Activated naive CD4-positive, alpha-beta T cell treated with anti-CD3 and anti-CD28 coated beads, Interleukin-2, amount 10 ng/mL, durations not matched to agents 7 days and 5 days (primary cell): ENCODE results near the gene MYOM3.

Experiments used
- CTCF ChIA-PET: fragments of 350-600 bp; sonication (Branson Sonifier 250); formaldehyde crosslinking; loops from one replicate; lab custom pipeline; 2021; ENCODE audit warnings: antibody characterized with exemption; lab: Charles Lee
- DNase-seq: peaks from one replicate; pipeline ENCODE4 v3.0.0-alpha.2; 2020
- H3K27ac Mint-ChIP-seq: one replicate; pipeline ENCODE4 v1.8.0; 2021; ENCODE audit warnings: mild to moderate bottlenecking, moderate library complexity, mixed read lengths
- H3K27me3 Mint-ChIP-seq: one replicate; pipeline ENCODE4 v1.8.0; 2021; ENCODE audit warnings: mild to moderate bottlenecking, mixed read lengths
- H3K36me3 Mint-ChIP-seq: one replicate; pipeline ENCODE4 v1.8.0; 2021; ENCODE audit warnings: mixed read lengths
- H3K4me1 Mint-ChIP-seq: one replicate; pipeline ENCODE4 v1.8.0; 2021; ENCODE audit warnings: mixed read lengths
- H3K4me3 Mint-ChIP-seq: one replicate; pipeline ENCODE4 v1.8.0; 2021; ENCODE audit warnings: mild to moderate bottlenecking, moderate library complexity, mixed read lengths
- H3K9me3 Mint-ChIP-seq: one replicate; pipeline ENCODE4 v1.8.0; 2021; ENCODE audit warnings: mixed read lengths

The MYOM3 gene

DNA sequence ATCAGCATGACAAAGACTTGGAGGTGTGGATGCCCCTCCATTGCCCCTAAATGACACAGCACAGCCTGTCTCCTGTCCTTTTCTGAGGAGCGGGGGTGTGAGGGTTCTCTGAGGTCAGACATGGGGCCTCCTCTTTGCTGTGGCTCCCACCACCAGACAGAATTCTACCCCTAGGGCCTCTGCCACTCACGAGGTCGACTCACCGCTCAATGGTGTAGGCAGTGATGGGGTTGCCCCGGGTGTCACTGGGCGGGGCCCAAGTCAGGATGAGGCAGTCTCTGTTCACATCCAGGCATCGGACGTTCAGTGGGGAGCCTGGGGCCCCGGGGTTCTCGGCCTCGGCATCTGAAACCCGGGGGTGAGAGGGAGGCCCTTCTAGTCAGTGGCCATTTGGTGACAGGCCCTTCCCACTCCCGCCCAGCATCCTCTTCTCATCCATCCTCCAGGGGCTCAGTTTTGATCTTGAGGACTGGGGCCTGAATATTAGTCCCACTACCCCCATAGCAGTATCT lies 19.9 kb downstream of the MYOM3 start:
- no peak for DNase-seq
- no peaks in the 10 kb centered on the region for H3K4me1 Mint-ChIP-seq

DNA sequence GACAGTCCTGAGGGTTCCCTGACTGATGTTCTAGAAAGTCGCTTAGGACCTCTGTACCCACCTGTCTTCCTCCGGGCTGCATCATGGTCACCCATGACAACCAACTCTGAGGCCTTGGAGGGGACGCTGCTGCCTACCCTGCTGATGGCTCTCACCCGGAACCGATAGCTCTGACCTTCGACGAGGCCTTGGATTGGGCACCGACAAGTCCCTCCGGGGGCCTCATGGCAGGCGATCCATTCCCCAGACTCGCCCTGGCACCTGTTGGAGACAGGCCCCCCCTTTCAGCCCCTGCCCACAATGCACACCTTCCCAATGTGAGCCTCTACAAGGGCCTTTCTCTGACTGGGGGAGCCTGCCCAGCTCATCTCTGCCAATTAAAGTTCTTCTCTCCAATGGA lies 21.2 kb downstream of the MYOM3 start:
- no peak for DNase-seq
- peaks cover 23% of the 10 kb centered on the region for H3K27me3 Mint-ChIP-seq
- no peaks in the 10 kb centered on the region for H3K4me1 Mint-ChIP-seq
- H3K27ac Mint-ChIP-seq: no peak overlapping the region
- CTCF ChIA-PET: no interaction called here
- H3K9me3 Mint-ChIP-seq: no peaks in the 10 kb centered on the region
- no peak overlapping the region for H3K4me3 Mint-ChIP-seq
- no peaks in the 10 kb centered on the region for H3K36me3 Mint-ChIP-seq

More for the DNA sequence above, 19.9 kb downstream of the MYOM3 start:
- H3K27ac Mint-ChIP-seq: no peak overlapping the region
- H3K36me3 Mint-ChIP-seq: no peaks in the 10 kb centered on the region
- H3K4me3 Mint-ChIP-seq: no peak overlapping the region
- CTCF ChIA-PET: no interaction called here
- H3K27me3 Mint-ChIP-seq: peaks cover 19% of the 10 kb centered on the region
- no peaks in the 10 kb centered on the region for H3K9me3 Mint-ChIP-seq

DNA sequence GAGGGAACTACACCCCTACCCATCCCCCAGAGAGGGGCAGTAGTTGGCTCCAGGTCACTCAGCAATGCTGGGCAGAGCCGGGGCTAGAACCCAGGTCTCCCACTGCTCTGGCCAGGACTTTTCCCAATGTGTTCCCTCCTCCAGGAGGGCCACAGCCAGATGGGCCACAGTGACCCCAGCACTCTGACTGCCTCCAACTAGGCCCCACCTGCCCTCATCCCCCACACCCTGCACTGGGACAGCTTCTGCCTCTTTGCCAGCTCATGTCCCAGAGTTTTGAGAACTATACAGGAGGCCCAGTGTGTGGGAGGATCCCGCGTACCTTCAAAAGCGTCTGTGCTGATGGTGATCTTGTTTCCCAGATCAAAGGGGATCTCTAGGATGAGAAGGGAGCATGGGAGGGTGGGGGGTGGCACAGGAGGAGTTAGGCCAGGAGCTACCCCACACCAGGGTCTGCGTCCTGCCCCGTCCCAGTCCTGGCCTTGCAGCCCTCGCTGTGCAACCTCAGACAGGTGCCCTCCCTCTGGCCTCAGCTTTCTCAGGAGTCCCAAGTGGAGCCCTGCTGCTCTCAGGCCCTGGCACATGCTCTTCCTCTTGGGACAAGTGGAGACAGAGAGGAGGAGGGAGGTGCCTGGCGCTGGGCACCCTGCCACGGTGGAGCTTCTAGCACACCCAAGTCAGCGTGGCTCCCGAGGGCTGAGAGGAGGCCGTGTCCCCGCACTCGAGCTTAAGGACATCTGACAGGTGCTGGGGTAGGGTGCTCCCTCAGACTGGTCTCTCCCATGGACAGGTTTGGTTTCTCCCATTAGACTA lies 22.0 kb downstream of the MYOM3 start:
- no peak for DNase-seq
- no peak overlapping the region for H3K27ac Mint-ChIP-seq
- H3K4me3 Mint-ChIP-seq: no peak overlapping the region
- H3K4me1 Mint-ChIP-seq: no peaks in the 10 kb centered on the region
- H3K9me3 Mint-ChIP-seq: no peaks in the 10 kb centered on the region
- no peaks in the 10 kb centered on the region for H3K36me3 Mint-ChIP-seq
- peaks cover 25% of the 10 kb centered on the region for H3K27me3 Mint-ChIP-seq
- CTCF ChIA-PET: no interaction called here

DNA sequence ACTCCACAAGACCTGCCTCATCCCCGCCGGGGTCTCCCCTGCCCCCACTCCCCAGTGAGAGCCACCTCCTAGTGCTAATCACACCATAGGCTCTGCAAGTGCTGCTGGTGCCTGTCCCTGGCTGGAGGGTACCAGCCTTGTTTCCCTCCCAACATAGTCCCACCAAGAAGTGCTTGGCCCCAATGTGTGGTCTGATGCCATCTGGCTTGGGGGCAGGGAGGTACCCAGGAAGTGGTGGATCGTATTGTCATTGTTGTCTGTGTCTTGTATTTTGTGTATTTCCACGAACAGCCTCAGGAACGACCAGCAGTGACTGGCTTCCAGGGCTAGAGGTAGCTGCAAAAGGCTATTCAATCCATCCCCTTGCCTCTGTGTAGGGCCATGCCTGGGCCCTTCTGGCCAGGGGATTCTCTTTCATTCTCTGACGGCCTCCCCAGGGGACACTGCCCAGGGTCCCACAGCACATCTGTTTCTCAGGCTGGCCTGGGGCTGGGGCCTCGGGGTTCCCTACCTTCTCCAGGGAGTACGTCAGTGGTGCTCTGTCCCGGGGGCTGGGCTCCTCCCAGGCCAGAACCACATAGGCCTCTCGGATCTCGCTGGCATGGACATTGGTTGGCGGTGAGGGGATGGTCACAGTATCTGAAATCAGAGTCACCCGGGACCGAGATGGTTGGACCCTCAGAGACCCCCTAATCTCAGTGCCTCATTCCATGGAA lies 22.8 kb downstream of the MYOM3 start:
- no peak for DNase-seq
- Mint-ChIP-seq H3K27ac (no peak overlapping the region), H3K4me1 (no peaks in the 10 kb centered on the region), H3K27me3 (peaks cover 30% of the 10 kb centered on the region), H3K4me3 (no peak overlapping the region), H3K9me3 (no peaks in the 10 kb centered on the region), H3K36me3 (no peaks in the 10 kb centered on the region)
- CTCF ChIA-PET: no interaction called here

DNA sequence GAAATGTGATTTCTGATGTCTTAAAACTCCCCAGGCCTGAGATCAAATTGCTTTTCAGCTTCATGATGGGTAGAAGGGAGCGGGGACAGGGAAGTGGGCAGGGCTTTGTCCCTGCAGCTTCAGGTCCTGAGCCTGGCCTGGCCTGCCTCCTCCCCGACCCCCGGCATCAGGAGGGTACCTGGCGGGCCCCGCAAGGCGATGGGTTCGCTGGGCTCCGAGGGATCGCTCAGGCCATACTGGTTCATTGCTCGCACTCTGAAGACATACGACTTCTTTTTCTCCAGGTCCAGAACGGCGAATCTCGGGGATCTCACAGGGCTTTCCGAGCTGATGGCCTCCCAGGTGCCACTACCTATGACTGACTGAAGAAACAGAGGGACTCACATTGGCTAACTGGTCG lies 25.5 kb downstream of the MYOM3 start:
- Mint-ChIP-seq H3K9me3 (no peaks in the 10 kb centered on the region), H3K4me3 (no peak overlapping the region), H3K27ac (no peak overlapping the region), H3K36me3 (no peaks in the 10 kb centered on the region), H3K27me3 (peaks cover 35% of the 10 kb centered on the region), H3K4me1 (no peaks in the 10 kb centered on the region)
- no peak for DNase-seq
- CTCF ChIA-PET: interaction anchor here (1.5 kb wide), 1 partner anchor 15 kb away, joined by 4 read pairs; no protein-coding TSS in a partner anchor

DNA sequence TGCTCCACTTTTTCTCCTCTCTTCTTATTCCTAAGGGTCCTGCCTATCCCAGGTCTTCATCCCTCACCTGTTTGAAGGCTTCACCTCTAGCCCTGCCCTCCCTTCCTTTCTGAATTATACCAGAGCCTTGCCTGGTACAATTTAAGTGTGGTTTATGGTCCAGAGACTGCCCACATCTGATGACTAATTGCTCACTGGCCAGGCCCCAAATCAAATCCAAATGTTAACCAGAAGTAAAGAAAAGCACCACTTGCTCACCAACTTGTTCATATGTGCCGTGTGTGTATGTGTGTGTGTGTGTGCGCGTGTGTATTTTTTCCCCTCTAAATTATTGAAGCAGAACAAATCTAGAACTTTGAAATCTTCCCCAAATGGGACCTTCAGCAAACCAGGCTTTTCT lies 26.4 kb downstream of the MYOM3 start:
- no peak for DNase-seq
- CTCF ChIA-PET: interaction anchor here (1.5 kb wide), 1 partner anchor 14 kb away, joined by 4 read pairs; no protein-coding TSS in a partner anchor

DNA sequence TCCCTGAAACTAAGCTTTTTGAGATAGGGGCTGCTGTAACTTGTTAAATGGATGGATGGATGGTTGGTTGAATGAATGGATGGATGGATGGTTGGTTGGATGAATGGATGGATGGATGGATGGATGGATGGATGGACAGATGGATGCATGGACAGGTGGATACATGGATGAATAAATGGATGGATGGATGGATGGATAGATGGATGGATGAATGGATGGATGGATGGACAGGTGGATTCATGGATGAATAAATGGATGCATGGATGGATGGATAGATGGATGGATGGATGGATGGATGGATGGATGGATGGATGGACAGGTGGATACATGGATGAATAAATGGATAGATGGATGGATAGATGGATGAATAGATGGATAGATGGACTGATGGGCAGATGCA lies 26.9 kb downstream of the MYOM3 start:
- no peak overlapping the region for H3K27ac Mint-ChIP-seq
- H3K9me3 Mint-ChIP-seq: no peaks in the 10 kb centered on the region
- DNase-seq: no peak
- no peaks in the 10 kb centered on the region for H3K36me3 Mint-ChIP-seq
- peaks cover 38% of the 10 kb centered on the region for H3K27me3 Mint-ChIP-seq
- H3K4me1 Mint-ChIP-seq: no peaks in the 10 kb centered on the region
- CTCF ChIA-PET: interaction anchor here (1.3 to 1.5 kb wide), 2 partner anchors 14 to 65 kb away, joined by 4 read pairs; no protein-coding TSS in a partner anchor
- H3K4me3 Mint-ChIP-seq: no peak overlapping the region

More for the DNA sequence above, 26.4 kb downstream of the MYOM3 start:
- H3K4me1 Mint-ChIP-seq: no peaks in the 10 kb centered on the region
- peaks cover 35% of the 10 kb centered on the region for H3K27me3 Mint-ChIP-seq
- no peaks in the 10 kb centered on the region for H3K36me3 Mint-ChIP-seq
- no peak overlapping the region for H3K27ac Mint-ChIP-seq
- H3K9me3 Mint-ChIP-seq: no peaks in the 10 kb centered on the region
- no peak overlapping the region for H3K4me3 Mint-ChIP-seq

DNA sequence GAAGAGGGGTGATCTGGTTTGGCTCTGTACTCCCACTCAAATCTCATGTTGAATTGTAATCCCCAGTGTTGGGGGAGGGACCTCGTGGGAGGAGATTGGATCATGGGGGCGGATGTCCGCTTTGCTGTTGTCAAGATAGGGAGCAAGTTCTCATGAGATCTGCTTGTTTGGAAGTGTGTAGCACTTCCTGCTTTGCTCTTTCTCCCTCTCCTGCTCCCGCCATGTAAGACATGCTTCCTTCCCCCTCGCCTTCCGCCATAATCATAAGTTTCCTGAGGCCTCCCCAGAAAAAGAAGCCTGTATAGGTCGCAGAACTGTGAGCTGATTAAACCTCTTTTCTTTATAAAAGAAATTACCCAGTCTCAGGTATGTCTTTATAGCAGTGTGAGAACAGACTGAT lies 27.9 kb downstream of the MYOM3 start:
- Mint-ChIP-seq H3K4me1 (no peaks in the 10 kb centered on the region), H3K36me3 (no peaks in the 10 kb centered on the region), H3K4me3 (no peak overlapping the region), H3K9me3 (no peaks in the 10 kb centered on the region), H3K27me3 (peaks cover 40% of the 10 kb centered on the region), H3K27ac (no peak overlapping the region)
- CTCF ChIA-PET: interaction anchor here (1.3 to 1.7 kb wide), 2 partner anchors 13 to 66 kb away, joined by 4 to 6 read pairs; no protein-coding TSS in a partner anchor
- no peak for DNase-seq

DNA sequence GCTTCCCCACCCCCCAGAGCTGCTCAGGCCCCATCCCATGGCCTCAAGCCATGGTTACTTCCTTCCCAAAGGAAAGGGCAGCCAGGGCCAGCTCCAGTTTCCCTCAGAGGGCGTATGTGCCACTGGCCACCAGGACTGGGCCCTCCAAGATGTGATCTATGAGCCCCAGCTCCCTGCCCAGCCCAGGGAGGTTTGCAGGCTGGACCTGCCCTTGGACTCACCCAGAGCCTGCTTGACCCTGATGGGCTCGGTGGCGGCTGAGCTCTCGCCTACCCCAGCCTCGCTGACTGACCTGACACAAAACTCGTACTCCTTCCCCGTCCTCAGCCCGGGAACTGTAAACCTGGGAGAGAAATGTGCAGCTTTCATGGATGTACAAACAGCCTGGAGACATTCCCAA lies 29.6 kb downstream of the MYOM3 start:
- Mint-ChIP-seq H3K9me3 (no peaks in the 10 kb centered on the region), H3K36me3 (no peaks in the 10 kb centered on the region)
- CTCF ChIA-PET: interaction anchor here (1.7 kb wide), 1 partner anchor 11 kb away, joined by 6 read pairs; no protein-coding TSS in a partner anchor

DNA sequence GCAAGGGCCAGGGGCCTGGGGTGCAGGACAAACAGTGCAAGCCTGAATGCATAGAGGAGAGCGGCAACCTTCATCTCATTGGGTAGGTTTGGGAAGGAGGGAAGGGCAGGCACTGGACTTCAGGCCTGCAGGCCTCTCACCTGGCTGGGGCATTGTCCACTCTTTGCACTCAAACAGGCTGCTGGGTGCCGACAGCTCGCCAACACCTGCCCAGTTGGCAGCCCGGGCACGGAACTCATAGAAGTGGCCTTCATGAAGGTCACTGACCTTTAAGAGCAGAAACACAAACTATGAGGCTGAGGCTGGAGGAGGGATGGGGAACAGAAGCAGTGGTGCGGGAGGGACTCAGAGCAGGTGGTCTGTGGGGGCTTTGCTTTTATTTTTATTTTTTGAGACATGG lies 30.7 kb downstream of the MYOM3 start:
- no peaks in the 10 kb centered on the region for H3K9me3 Mint-ChIP-seq
- no peaks in the 10 kb centered on the region for H3K4me1 Mint-ChIP-seq
- no peaks in the 10 kb centered on the region for H3K36me3 Mint-ChIP-seq
- no peak overlapping the region for H3K27ac Mint-ChIP-seq
- no peak for DNase-seq
- no peak overlapping the region for H3K4me3 Mint-ChIP-seq
- CTCF ChIA-PET: no interaction called here
- peaks cover 25% of the 10 kb centered on the region for H3K27me3 Mint-ChIP-seq

More for the DNA sequence above, 29.6 kb downstream of the MYOM3 start:
- DNase-seq: no peak
- no peaks in the 10 kb centered on the region for H3K4me1 Mint-ChIP-seq
- peaks cover 33% of the 10 kb centered on the region for H3K27me3 Mint-ChIP-seq
- H3K27ac Mint-ChIP-seq: no peak overlapping the region
- no peak overlapping the region for H3K4me3 Mint-ChIP-seq

DNA sequence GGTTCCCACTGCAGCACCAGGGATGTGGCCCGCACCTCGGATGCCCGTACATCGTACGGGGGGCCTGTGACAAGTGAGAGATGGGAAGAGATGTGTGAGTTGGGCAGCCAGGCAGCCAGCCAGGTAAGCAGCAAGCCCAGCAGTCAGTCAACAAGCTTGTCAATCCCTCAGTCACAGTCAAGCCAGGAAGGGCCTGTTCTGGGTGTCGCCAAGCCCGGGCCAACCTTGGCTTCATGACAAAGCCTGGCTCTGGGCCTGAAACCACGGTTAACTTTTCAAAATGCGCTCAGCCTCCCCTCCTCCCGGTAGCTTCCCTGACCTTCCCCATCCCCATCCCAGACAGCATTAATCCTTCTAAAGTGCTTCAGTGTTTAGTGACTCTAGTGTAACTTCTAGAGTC lies 31.8 kb downstream of the MYOM3 start:
- Mint-ChIP-seq H3K4me1 (no peaks in the 10 kb centered on the region), H3K9me3 (no peaks in the 10 kb centered on the region), H3K27ac (no peak overlapping the region), H3K36me3 (no peaks in the 10 kb centered on the region), H3K4me3 (no peak overlapping the region), H3K27me3 (peaks cover 20% of the 10 kb centered on the region)
- DNase-seq: no peak
- CTCF ChIA-PET: interaction anchor here (1.1 kb wide), 1 partner anchor 9 kb away, joined by 3 read pairs; no protein-coding TSS in a partner anchor

DNA sequence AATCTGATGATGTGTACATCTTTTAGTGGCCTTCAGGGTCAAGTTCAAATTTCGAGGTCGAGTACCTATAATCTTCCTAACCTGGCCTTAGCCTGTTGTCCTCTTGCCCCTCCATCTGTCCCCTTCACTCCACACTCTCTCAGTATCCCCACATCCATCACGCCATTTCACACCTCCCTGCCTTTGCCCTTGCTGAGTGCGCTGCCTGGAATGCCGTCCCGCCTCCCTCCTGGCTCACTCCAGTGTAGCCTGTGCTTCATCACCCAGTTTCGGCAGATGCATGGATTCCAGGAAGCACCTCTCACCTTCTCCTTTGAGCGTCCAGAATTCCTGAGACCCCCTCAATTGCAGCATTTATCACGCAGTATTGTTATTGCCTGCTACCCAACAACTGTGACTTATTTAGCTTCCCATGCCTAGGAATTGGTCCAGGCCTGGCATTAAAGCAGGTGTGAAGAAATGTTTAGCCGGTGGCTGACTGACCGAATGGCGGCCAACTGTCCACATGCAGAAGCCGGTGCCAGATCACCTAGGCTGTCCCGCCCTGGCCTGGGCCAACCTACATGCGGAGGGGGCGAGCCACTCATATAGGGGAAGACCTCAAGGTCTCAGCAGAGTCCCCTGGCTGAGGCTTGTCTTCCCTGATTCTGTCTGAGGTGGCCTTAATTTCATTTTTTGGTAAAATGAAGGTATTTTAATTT lies 34.5 kb downstream of the MYOM3 start:
- H3K36me3 Mint-ChIP-seq: no peaks in the 10 kb centered on the region
- CTCF ChIA-PET: no interaction called here
- H3K27me3 Mint-ChIP-seq: peaks cover 9% of the 10 kb centered on the region
- no peak for DNase-seq
- H3K4me3 Mint-ChIP-seq: no peak overlapping the region
- H3K9me3 Mint-ChIP-seq: no peaks in the 10 kb centered on the region
- no peak overlapping the region for H3K27ac Mint-ChIP-seq
- H3K4me1 Mint-ChIP-seq: no peaks in the 10 kb centered on the region

DNA sequence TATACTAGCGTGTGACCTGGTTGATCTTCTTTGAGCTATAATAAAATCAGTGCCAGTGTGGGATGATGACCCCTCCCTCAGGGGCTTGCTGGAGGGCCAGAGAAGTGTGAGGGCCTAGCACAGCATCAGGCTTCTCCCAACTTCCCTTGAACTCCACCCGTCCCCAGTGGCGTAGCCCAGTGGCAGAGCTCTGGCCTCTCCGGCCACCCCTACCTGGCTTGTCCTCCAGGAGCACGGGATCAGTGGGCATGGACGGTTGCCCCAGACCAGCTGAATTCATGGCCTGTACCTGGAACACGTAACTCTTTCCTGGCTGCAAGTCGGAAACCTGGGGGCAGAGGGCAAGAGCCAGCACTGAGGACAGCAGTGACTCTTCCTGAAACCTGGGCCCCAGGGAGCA lies 36.0 kb downstream of the MYOM3 start:
- Mint-ChIP-seq H3K4me1 (no peaks in the 10 kb centered on the region), H3K9me3 (no peaks in the 10 kb centered on the region), H3K36me3 (no peaks in the 10 kb centered on the region), H3K4me3 (no peak overlapping the region), H3K27ac (no peak overlapping the region), H3K27me3 (peaks cover 22% of the 10 kb centered on the region)
- CTCF ChIA-PET: no interaction called here
- DNase-seq: no peak

DNA sequence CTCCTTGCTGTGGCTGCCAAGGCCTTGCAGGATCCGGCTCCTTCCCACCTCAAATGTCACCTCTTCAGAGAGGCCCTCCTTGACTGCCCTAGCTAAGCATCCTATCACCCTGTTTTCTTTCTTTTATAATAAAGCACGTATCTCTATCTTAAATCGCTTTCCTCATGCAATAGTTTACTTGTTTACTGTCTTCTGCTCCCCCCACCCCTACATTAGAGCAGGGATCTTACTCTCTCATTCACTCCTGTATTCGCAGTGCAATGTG lies 36.4 kb downstream of the MYOM3 start:
- Mint-ChIP-seq H3K36me3 (no peaks in the 10 kb centered on the region), H3K27ac (no peak overlapping the region), H3K9me3 (no peaks in the 10 kb centered on the region), H3K4me1 (no peaks in the 10 kb centered on the region), H3K4me3 (no peak overlapping the region), H3K27me3 (peaks cover 26% of the 10 kb centered on the region)
- DNase-seq: no peak
- CTCF ChIA-PET: no interaction called here
